HG03097 (cell line): Measurements from ENCODE around the gene TRPM7.
"Not testable (repeated sequence)": the region's sequence is repeated elsewhere in the genome, so short reads cannot be mapped to it uniquely, and the experiment has no call there.

Experiments
- ATAC-seq: cut with Tn5 transposase; IDR thresholded peaks from one replicate; pipeline ENCODE4 v1.9.1; 2021; ENCODE audit not compliant: unreplicated experiment, low FRiP score

Gene TRPM7

DNA sequence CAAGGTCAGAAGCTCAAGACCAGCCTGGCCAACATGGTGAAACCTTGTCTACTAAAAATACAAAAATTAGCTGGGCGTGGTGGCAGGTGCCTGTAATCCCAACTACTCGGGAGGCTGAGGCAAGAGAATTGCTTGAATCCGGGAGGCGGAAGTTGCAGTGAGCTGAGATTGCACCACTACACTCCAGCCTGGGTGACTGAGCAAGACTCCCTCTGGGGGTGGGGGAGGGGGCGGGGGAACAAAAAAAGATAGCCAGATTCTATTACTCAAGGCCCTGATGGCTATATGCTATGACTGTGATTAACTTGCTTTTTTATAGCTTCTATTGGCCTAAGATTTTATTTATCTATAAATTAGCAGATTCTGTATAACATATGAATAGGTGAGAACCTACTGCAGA lies 112.8 kb downstream of the TRPM7 start:
- not testable (repeated sequence) for ATAC-seq

- ATAC-seq = no peak
Measured at GRCh38 chr15:50563756-50564155, 122.8 kb downstream of the TRPM7 start.

- ATAC-seq = no peak
Measured at GRCh38 chr15:50562735-50563640, 123.6 kb downstream of the TRPM7 start.

- no peak for ATAC-seq
Measured at GRCh38 chr15:50558012-50558411, 128.6 kb downstream of the TRPM7 start.

DNA sequence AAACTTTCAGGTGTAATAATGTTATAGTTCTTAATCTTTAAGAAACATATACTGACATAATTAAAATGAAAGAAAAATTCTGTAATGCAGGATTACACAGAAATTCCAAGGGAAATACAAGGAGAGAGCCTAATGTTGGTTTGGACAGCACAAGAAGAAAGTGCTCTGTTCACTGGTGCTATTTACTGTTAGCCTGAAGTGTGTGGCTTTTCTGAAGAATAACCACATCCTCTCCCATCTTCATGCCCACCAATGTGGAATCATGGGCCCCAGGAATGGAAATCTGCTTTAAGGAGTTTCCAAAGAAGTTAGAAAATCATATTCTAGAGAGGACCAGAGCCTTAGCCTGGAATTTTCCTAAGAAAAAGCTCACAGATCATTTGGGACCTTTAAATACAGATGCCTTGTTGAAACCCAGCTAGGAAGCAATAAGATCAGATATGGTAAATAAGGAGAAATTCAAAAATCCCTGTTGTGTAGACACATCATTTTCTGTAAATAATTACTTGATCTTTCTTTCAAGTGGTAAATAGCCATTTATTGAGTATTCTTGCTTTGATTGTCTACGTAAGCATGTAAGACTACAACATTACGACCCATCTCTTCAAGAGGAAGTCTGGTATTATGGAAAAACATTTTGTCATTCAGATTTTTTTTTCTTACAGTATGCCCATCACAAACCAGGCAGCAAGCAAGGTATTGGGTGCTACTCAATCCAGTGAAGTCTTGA lies 129.8 kb downstream of the TRPM7 start:
- no peak for ATAC-seq

GRCh38 chr15:50552238-50552637 lies 134.4 kb downstream of the TRPM7 start:
- ATAC-seq = no peak

DNA sequence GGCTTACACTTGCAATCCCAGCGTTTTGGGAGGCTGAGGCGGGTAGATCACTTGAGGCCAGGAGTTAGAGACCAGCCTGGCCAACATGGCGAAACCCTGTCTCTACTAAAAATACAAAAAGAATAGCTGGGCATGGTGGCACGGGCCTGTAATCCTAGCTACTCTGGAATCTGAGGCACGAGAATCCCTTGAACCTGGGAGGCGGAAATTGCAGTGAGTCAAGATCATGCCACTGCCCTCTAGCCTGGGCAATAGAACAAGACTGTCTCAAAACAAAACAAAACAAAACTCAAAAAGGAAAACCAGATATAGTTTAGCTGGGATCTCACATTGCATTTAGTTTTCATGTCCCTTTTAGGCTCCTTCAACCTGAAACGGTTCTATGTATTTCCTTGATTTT lies 137.3 kb downstream of the TRPM7 start:
- no peak for ATAC-seq

- ATAC-seq = no peak
Measured at GRCh38 chr15:50546566-50546965, 140.0 kb downstream of the TRPM7 start, which contains the start of gene USP50. Gene USP50, minus strand, starts transcription at chr15:50546666. Its CDS starts 141 bp downstream, at chr15:50546525.

GRCh38 chr15:50544368-50544767 lies 142.2 kb downstream of the TRPM7 start:
- no peak for ATAC-seq

- ATAC-seq = no peak
Measured at GRCh38 chr15:50543556-50543955, 143.0 kb downstream of the TRPM7 start.

- no peak for ATAC-seq
Measured at GRCh38 chr15:50542887-50543210, 143.7 kb downstream of the TRPM7 start.

DNA sequence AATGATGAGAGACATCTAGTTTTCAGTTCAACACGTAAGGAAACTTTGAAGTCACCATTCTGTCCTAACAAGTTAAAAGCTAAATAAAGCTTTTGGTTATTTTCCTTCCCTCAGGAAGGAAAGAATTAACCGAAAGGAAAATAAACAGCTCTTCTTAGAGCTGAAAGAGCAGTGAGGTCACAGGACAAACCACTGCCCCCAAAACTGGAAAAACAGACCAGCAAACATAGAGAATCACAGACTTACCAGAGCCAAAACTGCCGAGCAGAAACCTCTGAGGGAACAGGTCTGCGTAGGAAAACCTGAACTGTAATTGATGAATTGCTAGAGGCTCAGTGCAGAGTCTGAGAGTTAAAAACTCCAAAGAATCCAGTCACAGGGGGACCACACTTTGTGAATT lies 154.8 kb downstream of the TRPM7 start:
- ATAC-seq = no peak

- no peak for ATAC-seq
Measured at GRCh38 chr15:50531163-50531562, 155.4 kb downstream of the TRPM7 start.

- no peak for ATAC-seq
Measured at GRCh38 chr15:50523851-50524251, 162.7 kb downstream of the TRPM7 start.

- ATAC-seq = no peak
Measured at GRCh38 chr15:50519740-50520425, 166.7 kb downstream of the TRPM7 start.

DNA sequence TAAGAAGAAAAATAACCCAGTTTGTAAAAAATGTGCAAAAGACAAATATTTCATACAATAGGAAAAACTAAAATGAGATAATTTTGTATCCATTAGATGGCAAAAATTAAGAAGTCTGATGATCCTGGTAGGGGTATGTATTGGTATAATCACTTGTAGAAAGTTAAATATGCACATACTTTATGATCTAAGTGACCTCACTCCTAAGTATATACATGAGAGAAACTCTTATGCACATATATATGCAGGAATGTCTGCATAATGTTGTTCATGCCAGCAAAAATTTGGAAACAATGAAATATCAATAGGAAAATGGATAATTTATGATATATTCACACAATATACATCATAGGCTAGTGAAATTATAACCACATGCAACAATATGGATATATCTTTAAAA lies 173.6 kb downstream of the TRPM7 start:
- ATAC-seq = no peak
